Mammary epithelial cell (primary cell): ENCODE measurements around the gene SCNN1A.

ENCODE experiments used
- EZH2 ChIP-seq: IDR thresholded peaks from 2 replicates; pipeline ENCODE4 v1.6.1; 2012; ENCODE audit warnings: low read length, inconsistent platforms, borderline replicate concordance
- TF ChIP-seq, protein P1 (sequence below), 2 donors: IDR thresholded peaks in 1 of 2; conservative IDR thresholded peaks in 1 of 2; 2 replicates each; pipeline ENCODE4 v1.5.1; 2011 to 2012; ENCODE audit warnings: inconsistent platforms in 2 of 2, low read length in 2 of 2, mild to moderate bottlenecking in 2 of 2, control low read depth in 1 of 2, low read depth in 1 of 2; ENCODE audit not compliant: insufficient read depth in 1 of 2; ENCODE audit errors: extremely low read depth in 1 of 2

DNA sequence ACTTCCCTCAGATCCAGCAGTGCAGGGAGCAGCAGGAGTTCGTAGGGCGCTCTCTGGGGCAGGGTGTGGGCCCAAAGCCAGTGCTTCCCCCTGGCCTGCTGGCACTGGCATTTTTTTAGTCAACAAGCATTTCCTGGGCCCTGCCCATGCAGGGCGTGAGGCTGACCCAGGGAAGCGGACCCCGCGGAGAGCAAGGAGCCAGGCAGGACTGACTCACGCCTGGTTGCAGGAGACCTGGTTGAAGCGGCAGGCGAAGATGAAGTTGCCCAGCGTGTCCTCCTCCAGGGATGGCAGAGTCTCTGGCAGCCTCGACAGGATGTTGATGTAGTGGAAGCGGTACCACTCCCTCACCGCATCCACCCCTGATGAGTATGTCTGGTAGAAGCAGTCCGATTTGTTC lies 13.5 kb downstream of the SCNN1A start:
- TF ChIP-seq, protein P1, sequence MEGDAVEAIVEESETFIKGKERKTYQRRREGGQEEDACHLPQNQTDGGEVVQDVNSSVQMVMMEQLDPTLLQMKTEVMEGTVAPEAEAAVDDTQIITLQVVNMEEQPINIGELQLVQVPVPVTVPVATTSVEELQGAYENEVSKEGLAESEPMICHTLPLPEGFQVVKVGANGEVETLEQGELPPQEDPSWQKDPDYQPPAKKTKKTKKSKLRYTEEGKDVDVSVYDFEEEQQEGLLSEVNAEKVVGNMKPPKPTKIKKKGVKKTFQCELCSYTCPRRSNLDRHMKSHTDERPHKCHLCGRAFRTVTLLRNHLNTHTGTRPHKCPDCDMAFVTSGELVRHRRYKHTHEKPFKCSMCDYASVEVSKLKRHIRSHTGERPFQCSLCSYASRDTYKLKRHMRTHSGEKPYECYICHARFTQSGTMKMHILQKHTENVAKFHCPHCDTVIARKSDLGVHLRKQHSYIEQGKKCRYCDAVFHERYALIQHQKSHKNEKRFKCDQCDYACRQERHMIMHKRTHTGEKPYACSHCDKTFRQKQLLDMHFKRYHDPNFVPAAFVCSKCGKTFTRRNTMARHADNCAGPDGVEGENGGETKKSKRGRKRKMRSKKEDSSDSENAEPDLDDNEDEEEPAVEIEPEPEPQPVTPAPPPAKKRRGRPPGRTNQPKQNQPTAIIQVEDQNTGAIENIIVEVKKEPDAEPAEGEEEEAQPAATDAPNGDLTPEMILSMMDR (conservative IDR thresholded peaks at IDR 0.05 in 1 of 2, IDR thresholded peaks at IDR 0.05 in 1 of 2; ENCODE audit: extremely low read depth in 1 of 2, insufficient read depth in 1 of 2, low read depth in 1 of 2, low read length in 2 of 2) = no peak
- TF ChIP-seq EZH2 = no peak
